Activated naive CD4-positive, alpha-beta T cell treated with anti-CD3 and anti-CD28 coated beads, Interleukin-2, amount 50 U/mL, for 16 hours (primary cell): ENCODE results near the gene SF1.

Source experiments
- DNase-seq: peaks from one replicate; pipeline ENCODE4 v3.0.0-alpha.2; 2020

The SF1 gene

DNA sequence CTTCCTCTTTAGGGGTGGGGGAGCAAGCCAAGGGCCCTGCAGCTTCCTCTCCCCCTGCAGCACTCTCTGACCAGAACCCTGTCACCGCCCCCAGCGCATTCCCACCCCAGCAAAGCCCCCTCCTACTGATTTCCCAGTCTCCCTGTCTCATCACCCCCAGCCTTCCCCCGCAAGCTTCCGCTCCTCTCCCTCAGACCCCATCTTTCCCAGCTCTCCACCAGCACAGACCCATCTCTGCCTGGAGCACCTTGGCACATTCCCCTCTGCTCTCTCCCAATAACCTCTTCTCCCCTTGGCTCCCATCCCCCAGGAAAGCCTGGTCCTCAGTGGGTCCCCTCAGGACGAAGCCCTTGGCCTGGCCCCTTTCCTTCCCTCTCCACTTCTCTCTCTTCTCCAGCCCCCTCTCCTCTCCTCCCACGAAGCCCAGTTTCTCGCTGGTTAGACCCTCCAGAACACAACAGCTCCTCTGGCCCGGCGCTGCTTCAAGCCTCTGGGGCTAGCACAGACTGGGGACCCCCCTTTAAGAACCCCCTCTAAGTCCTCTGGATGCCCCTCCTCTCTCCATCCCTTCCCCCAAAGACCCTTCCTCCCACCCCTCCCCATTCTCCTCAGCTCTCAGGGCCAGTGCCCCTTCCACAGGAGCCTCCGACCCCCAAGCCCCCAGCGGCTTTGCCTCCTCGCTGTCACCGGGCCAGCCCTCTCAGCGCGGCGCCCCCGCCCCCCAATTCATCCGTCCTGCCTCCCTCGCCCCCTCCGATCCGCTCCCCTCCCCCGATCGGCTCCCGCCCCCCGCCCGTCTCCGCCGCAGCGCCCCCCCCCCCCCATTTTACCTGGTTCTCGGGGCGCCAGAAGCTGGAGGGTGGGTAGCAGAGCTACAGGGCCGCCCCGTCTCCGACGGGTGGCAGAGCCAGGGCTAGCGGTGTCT lies 55.9 kb downstream of the SF1 start:
- DNase-seq, result no peak

DNA sequence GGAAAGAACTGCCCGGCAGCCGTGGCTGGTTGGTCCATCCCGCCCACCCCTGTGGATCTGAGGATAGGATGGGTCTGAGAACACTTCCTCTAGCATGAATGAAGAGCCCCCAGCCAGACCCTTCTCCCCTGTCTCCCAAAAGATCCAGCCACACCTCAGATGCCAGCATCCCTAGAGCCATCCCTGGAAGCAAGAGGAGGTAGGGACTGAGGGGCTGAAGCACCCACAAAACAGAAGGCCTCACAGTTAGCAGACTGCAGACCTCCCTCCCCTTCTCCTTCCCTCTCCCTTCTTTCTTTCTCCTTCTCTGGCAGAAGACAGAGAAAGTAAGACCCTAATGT lies 57.0 kb downstream of the SF1 start:
- no peak for DNase-seq

DNA sequence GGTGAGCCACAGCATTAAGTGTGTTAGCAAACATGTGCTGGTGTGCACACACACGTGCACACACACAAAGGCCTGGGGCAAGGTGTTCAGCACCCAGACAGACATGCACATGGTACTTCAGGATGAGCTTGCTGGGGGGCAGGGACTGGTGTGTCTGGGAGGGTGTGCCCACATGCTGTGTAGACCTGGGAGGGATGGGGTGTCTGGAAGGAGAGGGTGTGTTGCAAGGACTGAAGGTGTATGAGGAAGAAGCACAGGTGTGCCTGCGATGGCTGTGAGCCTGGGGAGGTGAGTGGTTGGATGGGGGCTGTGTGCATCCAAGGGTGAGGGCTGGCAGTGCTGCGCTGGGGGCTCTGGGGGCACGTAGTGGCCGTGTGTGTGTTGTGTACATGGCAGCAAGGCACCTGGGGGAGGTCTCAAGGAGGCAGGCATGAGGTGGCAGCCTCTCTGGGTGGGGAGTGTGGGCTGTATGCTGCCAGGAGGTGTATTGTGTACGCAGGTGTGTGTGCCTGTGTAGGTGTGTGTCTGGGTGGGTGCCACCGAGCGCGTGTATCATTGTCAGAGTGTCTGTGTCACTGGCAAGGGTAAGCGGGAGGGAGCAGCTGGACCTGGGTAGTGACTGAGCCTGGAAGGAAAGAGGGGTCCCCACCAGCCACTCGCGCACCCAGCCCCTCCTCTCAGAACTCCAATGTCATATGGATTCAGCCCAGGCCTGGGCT lies 57.5 kb downstream of the SF1 start:
- no peak for DNase-seq

GRCh38 chr11:64720167-64720566 lies 58.2 kb downstream of the SF1 start:
- no peak for DNase-seq

DNA sequence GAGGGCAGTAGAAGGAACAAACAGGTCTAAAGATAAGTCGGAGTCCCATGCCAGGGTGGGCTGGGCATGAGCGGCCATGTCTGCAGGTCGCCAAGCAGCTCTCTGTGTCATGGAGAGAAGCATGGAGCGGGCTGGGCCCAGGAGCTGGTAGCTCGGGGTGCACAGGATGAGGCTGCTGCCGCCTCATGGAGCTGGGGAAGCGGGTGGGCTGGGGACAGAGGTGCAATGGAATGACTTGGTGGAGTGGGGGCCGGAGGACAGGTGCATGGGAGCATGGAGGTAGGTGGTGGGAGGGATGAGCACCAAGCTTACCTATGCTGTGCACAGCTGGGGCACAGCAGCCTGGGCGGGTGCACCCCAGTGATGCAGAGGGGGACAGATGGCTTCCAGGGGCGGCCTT lies 58.9 kb downstream of the SF1 start:
- DNase-seq, result no peak

DNA sequence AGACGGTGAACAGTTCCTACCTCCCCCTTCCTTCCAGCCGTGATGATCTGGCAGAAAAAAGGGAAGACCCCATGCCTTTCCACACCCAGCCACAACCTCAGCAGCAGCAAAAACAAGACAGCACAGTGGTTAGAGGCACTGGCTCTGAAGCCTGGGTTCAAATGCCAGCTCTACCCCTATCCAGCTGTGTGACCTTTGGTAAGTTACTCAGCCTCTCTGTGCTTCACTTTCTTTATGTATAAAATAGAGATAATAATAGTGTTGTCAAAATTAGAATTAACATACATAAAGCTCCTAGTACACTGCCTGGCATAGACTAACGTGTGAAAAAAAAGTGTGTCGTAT lies 59.6 kb downstream of the SF1 start:
- DNase-seq, result no peak

DNA sequence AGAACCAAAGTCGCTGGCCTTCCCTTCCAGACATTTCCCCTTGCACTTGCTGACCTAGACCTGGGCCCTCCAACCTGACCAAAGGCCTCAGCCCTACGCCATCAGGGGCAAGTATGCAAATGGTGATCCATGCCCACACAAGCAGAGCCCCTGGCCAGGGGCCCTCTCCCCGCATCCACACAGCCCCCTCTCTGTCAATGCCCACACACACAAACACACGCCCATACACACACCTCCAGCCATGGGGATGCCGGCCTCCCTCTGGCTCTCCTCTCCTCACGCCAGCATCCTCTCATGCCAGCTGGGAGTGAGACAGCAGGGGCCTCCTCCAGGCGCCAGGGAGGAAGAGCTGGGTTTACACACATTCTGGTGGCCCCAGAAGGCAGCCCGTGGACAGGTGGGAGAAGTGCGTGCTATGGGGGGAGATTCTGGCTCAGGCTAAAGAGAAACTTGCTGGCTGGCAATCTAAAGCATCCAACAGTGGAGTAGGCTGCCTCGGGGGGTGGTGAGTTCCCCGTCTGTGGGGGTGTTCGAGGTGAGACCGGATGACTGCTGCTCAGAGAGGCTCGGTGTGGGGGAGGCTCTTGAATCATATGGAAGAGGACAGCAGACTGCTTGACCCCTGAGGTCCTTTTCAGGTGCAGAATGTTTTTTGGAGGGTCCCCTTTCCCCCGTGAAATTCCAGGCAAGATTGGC lies 60.1 kb downstream of the SF1 start:
- no peak for DNase-seq

DNA sequence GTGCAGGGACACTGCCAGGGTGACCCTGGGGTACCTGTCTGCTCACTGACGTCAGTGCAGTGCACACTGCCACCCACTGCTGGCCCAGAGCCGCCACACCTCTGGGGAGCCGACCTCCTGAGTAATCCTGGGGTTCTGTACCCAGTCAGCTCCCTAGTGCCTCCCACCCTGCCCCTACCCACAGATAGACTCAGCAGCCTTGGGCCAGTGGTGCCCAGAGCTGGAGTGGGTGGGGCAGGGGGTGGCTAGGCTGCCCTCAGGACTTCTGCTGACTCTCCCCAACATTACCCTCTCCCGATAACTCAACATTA lies 61.1 kb downstream of the SF1 start:
- DNase-seq, result no peak

DNA sequence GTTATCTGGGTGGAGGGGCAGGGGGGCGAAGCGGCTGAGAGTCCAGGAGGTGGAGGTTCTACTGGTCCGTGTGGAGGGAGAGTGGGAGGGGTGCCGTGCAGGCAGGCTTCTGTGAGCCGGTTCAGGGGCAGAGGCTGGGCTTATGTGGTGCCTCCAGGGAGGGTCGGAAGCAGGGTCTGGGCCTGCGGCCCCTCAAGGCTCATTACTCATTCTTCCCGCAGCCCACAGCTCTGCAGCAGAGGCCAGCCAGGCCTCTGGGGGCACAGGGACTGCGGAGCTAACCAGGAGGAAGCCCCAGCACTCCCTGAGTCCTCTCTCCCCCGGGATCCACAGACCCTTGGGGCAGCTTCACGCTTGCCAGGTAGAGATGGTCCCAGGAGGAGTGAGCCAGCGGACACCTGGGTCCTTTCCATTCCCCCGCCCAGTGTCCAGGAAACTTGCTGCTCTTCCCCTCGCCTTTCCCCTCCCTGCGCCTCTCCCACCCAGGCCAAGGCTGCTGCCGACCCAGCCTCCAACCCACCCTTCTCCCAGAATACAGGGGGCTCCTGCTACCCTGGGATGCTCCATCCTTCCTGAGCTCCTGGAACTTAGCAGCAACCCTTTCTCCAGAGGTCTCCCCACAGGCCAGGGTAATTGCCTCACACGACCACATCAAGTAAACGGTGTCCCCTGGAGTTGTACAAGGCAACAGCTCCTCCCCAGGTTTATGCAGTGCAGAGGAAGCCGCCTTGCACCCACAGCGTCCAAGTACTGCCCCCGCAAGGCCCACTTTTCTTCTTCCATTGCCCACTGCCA lies 61.7 kb downstream of the SF1 start:
- no peak for DNase-seq

DNA sequence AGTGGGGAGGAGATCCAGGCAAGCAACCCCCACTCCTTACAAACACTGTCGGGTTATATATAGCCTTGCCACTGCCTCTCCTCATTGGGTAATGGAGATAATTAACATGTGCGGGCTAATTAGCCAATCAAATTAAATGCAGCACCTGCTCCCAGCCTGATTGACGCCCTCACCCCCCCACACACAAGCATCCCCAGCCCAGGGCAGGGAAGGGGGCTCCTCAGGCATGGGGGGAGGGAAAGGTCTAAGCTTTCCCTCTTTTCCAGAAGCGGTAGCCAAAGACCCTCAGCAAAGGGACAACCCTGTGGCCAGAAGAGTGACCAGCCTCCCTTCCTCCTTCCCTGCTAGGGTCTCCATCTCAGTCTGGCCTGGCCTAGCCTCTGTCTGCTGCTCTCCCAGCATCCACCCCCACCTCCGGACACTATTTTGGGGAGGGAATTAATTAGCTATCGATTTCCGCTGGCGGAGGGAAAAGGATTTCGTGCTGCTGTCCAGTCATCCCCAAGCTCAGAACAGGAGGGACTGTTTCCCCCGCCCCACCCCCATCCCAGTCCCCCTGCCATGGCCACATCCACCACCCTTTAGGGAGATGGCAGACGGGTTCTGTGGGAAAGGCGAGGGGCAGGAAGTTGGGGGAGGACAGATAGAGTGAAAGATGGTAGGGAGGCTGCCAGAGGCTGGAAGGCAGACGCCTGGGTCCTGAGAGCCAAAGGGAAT lies 62.4 kb downstream of the SF1 start:
- DNase-seq, result no peak

DNA sequence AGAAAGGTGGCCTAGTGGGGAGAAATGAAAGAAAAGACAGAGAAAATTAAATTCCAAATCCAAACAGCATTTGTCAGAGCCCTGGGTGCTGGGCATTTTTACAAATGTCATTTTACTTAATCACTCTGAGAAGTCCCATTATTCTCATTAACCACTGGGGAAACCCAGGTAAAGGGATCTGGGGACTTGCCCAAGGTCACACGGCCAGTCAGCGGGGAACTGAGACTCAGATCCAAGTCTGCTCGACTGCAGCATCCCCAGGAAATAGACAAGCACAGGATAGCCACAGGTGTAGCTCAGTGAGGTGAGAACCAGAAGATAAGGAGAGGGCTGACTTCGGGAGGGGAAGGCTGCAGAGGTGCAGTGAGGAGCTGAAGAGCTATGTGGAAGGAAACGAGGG lies 63.2 kb downstream of the SF1 start:
- DNase-seq, result no peak

DNA sequence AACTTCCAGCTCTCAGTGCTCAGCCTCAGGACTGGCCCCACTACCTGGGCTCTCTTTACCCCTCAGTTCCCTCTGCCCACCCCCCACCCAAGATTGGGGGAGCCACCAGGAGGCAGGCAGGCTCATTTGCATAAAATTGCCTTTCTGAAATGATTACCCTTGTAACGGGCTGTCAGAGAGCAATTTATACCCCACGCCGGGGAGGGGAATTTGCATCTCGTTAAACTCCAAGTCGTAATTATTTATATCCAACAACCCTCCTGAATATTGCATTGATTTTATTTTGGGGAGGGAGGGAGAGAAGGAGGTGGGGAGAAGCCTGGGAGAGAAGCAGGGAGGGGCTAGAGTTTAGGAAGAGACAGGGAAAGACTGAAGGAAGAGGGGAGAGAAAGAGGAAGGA lies 63.7 kb downstream of the SF1 start:
- no peak for DNase-seq
